Measurements from ENCODE around the gene UNC45A. TPM values are rescaled to one million over a fixed set of nuclear protein-coding genes. Genes with fewer than 3 reads are reported as not detected.

UNC45A gene
- total RNA-seq, 1 donor from 2014 or later, result 95.3 TPM

DNA sequence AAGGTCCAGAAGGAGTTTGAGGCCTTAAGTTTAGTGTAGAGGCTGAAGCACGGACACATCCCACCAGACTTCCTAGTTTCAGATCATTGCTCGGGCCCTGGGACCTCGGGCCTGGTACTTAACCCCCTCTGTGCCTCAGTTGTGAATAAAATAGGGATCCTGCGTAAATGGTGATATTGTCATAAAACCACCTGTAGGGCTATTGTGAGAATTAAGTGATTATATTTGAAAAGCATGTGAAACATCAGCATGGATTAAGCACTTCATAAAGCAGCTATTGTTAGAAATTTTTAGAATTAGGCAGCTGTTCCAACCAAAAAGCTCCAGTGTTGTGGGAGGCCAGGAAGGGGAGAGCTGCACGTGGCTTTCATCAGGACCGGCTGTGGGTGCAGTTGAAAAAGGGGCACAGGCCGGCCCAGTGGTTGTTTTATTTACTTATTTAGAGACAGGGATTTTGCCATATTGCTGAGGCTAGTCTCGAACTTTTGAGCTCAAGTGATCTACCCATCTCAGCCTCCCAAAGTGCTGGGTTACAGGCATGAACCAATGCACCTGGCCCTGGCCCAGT is 24.0 kb downstream of the UNC45A start:
- no peak for DNase-seq (ENCODE audit: extremely low read depth, low read depth, low spot score)

DNA sequence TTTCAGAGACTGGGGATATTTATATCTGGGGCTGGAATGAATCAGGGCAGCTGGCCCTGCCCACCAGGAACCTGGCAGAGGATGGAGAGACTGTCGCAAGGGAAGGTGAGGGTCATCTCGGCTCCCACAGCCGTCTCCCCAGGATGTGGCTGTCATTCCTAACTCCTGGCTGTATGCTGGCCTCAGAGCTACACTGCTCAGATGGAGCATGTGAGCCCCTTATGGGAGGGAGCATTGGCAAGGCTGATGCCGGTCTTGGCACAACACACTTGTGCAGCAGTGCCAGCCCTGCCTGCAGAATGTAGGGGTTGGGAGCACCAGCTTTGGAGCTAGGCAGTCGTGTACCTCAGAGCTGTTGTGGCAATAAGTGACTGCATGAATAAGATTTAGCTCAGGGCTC is 24.8 kb downstream of the UNC45A start:
- DNase-seq (ENCODE audit: extremely low read depth, low read depth, low spot score), result no peak

DNA sequence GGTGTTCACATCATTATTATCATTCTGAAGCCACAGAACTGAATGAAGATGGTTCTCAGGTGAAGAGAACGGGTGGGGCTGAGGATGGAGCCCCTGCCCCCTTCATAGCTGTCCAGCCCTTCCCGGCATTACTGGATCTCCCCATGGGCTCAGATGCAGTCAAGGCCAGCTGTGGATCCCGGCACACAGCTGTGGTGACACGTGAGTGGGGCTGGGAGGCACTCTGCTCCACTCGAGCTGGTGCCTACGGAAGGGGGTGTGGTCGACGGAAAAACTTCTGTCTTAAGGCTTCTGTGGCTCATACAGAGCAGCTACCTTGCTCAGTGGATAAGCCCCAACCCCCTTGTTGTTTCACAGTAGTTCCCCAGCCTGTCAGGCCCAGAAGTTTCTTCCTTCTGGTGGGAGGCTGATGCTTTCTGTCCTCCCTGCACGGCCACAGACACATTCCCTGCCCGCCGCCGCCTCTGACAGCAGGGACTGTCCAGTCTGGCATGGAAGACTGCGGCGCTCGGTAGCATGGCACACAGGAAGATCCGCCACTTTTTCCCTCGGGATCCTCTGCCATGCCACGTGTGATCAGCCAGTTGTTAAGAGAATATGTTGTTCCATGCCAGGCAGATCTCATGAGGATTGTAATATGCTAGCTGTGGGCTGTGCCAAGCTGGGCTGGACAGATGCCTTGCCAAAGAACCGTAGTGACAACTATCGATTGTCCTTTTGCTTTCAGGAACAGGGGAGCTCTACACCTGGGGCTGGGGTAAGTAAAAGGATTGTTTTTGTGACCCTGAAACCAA is 25.4 kb downstream of the UNC45A start:
- no peak for DNase-seq (ENCODE audit: extremely low read depth, low read depth, low spot score)

DNA sequence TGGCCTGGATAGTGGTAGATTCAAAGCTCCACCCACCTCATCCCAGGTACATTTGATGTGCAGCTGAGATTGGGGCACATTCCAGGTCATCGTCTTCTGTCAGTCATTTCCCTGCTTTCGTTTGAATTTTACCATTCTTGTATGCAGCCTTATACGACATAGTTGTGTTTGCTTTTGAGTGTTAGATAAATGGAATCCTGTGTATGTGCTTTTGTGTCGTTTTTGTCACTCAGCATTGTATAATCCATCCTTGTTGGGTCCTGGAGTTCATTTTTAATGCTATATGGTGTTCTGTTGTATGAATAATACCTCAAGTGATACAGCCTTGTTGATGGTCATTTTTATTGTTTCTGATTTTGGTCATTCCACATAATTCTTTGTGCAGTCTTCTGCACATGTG is 26.9 kb downstream of the UNC45A start:
- no peak for DNase-seq (ENCODE audit: extremely low read depth, low read depth, low spot score)

DNA sequence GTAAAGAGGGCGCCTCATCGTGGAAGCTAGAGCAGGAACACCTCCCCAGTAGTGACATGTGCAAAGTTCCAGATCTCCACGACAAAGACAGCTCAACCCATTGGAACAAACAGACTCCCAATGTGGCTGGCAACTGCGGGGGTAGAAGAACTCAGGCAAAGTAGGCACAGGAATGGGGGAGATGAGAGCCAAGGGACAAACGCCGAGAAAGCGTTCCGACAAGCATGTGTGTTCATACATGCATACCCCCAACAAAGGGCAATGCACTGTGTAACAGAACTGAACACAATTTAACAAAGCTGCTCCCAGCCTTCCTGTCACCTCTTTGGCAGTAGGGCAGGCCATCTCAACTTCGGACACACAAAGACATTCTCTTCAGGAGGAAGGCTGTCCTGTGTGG is 31.2 kb downstream of the UNC45A start:
- no peak for DNase-seq (ENCODE audit: extremely low read depth, low read depth, low spot score)

DNA sequence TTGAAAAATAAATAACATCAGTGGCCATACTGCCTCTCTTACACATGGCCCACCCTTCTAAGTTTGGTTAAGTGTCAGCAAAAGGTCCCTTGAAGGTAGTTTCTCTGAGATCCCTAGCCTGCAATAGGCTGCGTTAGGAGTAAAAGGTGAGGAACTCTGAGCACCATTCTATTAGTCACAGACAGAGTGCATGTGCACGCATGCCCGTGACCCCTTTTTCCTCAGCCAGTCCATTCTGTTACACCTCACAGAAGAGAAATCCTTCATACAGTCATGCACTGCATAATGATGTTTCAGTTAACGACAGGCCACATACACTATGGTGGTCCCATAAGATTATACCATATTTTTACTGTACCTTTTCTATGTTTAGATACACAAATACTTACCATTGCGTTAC is 32.1 kb downstream of the UNC45A start:
- no peak for DNase-seq (ENCODE audit: extremely low read depth, low read depth, low spot score)

DNA sequence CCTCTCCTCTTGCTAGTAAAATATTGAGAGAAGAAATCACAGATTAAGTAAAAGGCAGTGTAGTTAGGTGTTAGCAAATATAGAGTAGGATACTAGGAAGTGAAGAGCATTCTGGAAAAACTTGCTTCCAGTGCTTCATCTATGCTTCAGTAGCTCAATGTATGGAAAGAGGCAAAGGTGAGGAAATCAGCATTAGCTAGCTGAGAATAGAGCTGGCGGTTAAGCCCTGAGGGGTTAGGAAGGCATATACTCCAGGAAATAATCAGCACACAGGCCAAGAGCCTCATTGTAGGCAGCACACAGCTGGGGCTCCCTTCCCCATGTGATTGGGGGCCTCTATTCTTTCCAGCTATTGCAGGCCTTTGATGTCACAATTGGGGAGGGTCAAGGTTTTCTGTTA is 33.3 kb downstream of the UNC45A start:
- DNase-seq (ENCODE audit: extremely low read depth, low read depth, low spot score), result no peak

DNA sequence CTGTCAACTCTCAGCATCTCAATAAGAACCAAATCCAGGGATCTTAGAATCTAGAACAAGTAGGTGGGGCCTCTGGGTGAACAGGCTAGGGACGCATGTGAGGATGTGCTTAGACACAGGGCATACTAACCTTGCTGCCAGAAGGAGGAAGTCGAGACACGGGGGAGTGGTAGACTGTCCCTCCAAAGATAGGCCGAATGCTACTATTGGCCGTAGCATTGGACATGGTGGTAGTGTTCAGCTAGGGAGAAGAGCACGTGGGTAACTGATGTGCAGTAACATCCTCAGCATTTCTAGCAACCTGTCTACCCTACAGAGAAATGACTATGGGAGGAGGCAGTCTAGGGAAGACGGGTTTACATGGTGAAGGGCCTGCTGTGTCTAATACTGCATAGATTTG is 35.2 kb downstream of the UNC45A start:
- DNase-seq (ENCODE audit: extremely low read depth, low read depth, low spot score), result no peak

DNA sequence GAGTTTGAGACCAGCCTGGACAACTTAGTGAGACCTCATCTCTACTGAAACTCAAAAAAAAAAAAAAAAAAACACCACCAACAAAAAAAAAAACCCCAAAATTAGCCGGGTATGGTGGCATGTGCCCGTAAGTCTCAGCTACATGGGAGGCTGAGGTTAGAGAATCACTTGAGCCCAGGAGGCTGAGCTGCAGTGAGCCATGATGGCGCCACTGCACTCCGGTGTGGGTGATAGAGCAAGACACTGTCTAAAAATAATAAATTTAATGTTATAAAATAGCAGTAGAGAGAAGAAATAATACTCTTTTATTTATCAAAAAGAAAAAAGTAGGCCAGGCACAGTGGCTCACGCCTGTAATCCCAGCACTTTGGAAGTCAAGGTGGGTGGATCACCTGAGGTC is 37.0 kb downstream of the UNC45A start:
- DNase-seq (ENCODE audit: extremely low read depth, low read depth, low spot score), result no peak

DNA sequence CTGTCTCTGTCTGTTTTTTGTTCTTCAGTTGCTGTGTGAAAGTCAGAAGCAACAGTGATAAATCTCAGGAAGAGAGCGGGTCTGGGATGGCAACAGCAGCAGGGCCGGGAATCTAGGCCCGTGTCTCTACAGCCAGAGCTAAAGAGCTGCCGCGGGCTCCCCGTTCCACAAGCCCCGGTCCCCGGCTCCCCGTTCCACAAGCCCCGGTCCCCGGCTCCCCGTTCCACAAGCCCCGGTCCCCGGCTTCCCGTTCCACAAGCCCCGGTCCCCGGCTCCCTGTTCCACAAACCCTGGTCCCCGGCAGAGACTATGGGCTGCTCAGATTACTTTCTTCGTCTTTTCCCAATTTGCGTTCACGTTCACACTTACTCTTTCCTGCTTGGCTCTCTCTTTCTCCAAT is 39.1 kb downstream of the UNC45A start:
- no peak for DNase-seq (ENCODE audit: extremely low read depth, low read depth, low spot score)

DNA sequence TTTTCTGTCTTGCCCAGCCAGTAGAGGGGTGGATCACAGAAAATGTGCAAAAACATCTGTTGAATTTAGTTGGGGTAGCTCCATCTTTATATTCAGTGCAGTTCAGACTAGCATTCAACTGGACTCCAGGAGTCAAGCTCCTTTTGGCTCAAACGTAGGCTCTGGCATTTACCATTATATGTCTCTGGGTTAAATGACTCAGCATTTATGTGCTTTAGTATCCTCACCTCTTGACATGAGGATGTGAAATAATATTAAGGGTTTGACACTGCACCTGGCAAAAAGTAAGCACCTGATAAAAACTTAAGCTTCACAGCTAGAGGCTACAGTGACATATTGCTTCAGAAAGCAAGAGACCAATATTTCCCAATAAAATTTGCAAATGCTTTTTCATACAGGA is 44.5 kb downstream of the UNC45A start:
- no peak for DNase-seq (ENCODE audit: extremely low read depth, low read depth, low spot score)

DNA sequence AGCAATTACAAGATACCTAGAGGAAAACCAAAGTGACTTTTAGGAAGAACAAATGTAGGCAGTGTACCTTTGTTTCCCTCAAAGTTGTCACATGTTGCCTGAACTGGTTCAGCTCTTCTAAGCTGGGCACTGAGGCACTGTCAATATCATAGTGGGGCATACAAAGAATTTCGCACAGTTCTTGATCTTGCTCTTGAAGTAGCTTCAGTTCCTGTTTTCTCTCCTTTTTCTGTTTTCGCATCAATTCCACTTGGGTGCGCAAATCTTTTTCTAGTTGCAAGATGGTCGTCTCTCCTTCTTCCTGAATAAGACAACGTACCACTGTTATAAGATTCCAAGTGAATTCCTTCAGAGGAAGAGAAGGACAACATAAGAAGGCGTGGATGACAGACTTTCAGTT is 46.6 kb downstream of the UNC45A start:
- DNase-seq (ENCODE audit: extremely low read depth, low read depth, low spot score), result no peak

DNA sequence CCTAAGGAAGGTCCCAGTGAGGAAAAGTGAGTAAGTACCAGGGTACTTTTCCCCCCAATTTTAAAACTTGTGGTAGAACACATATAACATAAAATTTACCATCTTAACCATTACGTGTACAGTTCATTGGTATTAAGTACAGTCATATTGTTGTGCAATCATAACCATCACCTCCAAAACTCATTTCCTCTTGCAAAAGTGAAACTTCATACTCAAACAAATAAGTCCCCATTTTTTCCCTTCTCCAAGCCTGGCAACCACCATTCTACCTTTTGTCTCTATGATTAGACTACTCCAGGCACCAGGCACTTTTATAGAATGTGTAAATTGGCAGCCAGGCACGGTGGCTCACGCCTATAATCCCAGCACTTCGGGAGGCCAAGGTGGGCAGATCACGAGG is 47.0 kb downstream of the UNC45A start:
- no peak for DNase-seq (ENCODE audit: extremely low read depth, low read depth, low spot score)

DNA sequence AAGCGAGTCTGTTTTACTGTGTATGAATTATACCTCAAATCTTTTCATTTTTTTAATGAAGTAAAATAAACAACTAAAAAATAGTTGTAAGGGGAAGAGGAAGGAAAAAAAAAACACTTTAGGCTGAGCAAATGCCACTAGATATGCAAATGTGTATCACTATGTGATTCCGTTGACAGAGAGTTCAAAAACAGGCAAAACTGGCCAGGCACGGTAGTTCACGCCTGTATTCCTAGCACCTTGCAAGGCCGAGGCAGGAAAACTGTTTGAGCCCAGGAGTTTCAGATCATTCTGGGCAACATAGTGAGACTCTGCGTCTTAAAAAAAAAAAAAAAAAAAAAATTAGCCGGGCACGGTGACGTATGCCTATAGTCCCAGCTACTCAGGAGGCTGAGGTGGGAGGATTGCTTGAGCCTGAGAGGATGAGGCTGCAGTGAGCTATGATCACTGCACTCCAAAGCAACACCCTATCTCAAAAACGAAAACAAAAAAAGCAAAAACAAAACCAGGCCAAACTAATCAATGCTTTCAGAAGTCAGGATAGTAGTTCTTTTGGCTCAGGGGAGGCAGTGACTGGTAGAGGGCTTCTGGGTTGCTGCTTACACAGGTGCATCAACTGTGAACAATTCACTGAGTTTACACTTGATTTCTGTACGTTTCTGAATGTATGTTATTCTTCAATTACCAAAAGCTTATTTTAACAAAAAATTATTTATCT is 51.9 kb downstream of the UNC45A start:
- no peak for DNase-seq (ENCODE audit: extremely low read depth, low read depth, low spot score)

DNA sequence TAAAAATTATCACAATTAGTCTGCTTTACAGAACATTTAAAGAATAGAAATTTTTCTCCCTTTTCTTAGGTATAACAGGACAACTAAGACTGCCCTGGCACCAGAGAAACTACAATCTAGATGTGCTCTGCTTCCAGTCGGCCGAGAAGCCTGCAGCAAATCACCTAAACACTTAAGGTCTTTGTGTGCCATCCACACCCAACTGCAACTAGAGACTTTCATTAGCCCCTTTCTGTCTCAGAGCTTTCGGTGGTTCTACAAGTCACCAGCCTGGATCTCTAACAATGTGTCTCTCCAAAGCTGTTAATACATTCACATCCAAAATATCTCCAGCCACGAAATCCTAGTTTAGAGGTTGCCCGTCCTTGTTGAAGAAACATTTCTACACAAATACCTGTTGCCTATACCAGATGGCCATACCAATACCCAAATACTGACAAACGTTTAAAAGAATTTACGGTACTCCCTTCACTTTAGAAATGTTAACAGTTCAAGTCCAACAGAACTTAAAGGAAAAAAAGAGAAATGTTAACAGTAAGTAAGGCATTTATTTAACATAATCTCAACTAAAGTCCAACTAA is 52.6 kb downstream of the UNC45A start:
- DNase-seq (ENCODE audit: extremely low read depth, low read depth, low spot score), result no peak

DNA sequence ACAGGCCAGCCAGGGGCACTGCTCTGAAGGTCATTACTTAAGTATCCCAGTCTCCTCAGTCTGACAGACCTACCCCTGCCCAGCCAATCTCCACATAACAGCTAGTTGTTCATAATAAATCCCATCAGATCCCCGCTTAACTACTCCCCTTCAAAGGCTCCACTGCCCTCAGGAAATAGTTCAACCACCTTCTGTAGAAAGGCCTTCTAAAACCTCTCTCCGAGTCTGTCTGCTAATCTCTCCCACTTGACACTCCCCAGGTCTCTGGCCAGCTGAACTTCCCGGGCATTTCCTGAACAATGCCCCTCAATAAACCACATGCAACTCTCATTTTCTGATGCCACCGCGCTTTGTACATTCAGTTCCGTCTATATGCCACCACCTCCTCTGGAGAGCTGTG is 53.2 kb downstream of the UNC45A start:
- no peak for DNase-seq (ENCODE audit: extremely low read depth, low read depth, low spot score)

DNA sequence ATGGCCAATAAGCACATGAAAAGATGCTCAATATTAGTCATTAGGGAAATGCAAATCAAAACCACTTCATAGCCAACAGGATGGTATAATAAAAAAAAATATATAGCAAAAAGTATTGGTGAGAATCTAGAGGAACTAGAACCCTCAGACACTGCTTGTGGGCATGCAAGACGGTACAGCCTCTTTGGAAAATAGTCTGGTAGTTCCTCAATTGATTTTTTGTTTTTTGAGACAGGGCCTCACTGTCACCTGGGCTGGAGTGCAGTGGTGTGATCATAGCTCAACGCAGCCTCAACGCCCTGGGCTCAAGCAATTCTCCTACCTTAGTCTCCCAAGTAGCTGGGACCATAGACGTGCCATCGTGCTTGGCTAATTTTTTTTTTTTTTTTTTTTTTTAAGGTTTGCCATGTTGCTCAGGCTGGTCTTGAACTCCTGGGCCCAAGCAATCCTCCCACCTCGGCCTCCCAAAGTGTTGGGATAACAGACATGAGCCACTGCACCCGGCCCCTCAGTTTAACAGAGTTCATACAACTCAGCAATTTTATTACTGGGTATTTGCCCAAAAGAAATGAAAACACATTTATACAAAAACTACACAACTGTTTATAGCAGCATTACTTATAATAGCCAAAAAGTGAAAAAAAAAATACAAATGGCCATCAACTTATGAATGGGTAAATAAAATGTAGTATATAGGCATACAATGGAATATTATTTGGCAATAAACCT is 54.1 kb downstream of the UNC45A start:
- DNase-seq (ENCODE audit: extremely low read depth, low read depth, low spot score), result no peak

DNA sequence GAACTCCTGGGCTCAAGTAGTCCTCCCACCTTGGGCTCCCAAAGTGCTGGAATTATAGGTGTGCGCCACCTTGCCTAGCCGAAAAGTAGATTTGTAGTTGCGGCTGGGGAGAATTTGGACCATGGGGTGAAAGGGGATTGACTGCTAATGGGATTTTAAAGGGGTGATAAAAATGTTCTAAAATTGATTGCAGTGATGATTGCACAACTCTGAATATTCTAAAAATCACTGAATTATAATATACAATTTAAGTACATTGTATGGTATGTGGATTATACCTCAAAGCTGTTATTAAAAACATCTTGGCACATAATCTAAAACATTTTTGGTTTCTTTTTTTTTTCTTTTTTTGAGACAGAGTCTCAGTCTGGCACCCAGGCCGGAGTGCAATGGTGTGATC is 55.4 kb downstream of the UNC45A start:
- no peak for DNase-seq (ENCODE audit: extremely low read depth, low read depth, low spot score)

DNA sequence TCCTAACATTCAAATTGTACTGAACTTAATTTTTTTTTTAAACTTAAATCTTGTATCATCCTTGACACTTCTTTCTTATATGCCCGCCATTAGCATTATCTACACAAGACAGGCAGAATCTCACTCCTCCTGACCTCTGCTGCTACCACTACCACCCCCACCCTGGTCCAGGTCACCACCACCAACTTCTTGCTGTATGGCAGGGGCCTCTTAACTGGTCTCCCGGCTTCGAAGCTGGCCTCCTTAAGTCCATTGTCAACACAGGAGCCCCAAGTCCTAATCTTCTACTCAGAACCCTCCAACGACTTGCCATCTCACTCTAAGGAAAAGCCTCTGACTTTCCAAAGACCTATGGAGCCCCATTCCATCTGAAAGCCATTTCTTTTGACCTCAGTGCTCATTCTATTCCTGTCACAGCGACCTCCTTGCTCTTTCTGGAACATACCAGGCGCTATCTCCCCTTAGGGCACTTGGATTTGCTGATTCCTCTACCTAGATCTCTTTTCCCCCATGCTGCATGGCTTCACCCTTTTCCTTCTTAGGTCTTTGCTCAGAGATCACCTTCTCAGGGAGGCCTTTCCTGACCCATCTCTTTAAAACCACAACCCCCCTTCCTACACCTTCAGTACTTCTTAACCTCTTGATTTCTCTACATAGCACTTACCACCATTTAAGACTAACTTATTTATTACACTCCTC is 56.7 kb downstream of the UNC45A start:
- no peak for DNase-seq (ENCODE audit: extremely low read depth, low read depth, low spot score)

DNA sequence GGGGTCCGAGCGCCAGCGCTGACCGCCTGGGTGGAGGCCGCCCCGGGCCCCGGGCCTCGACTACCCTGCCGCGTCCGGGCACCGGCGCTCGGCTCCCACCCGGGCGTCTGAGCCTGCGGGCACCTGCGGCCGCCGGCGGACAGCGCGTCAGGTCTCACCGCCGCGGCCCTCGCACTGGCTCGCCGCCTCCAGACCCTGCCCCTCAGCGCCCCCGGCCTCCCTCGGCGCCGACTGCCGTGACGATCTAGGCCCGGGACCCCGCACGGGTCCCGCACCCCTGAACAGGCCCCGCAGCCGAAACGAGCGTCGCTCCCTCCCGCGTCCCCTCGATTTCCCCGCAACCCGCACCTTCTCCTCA is 59.0 kb downstream of the UNC45A start:
- no peak for DNase-seq (ENCODE audit: extremely low read depth, low read depth, low spot score)
